Measurements from ENCODE around the gene DNPEP. TPM values are rescaled to one million over a fixed set of nuclear protein-coding genes. Genes with fewer than 3 reads are reported as not detected.
A peak's percentile ranks its signal among the peaks of the same experiment; 100 is the strongest.

DNPEP gene
- total RNA-seq, 4 donors from 2014 or later = 37.8 to 76.9 (median 59.2) TPM

DNA sequence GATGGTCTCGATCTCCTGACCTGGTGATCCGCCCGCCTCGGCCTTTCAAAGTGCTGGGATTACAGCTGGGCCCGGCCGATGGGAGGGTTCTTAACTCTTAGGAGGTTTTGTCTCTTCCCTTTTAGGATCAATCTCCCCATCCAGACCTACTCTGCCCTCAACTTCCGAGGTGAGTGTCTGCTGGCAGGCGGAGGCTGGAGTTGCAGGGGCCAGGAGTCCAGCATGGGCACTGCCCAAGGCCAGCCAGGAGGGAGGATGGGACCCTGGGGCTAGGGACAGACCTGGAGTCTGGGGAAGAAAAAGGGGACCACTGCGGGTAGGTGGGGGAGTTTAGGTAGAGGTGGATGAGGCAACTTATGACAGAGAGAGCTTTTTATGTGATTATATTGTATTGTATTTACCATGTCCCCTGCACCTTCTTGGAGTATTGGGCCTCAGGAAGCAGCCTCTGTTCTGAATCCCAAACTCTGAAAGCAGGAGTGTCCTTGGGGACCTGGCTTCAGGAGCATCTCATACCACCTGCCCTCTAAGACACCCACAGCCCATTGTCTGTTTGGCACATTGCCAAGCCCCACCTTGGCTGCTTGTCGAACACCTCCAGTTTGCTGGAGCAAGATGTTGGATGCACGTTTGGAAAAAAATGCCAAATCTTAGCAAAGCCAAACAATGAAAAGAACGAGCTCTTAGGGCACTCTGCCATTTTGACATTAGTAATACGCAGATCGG lies 36.1 kb upstream of the DNPEP start:
- Histone ChIP-seq H3K4me3 (peak overlapping the region; percentile 63 to 77), H3K27ac (peak overlapping the region; percentile 87 to 97 (median 94)), H3K36me3 (peaks cover 0 to 48% of the 10 kb centered on the region in 2 donors), H3K4me1 (peaks cover 0 to 30% (median 2%) of the 10 kb centered on the region in 3 donors), H3K9me3 (no peaks in the 10 kb centered on the region), H3K27me3 (peaks cover 14% of the 10 kb centered on the region)
- peak; percentile 74 for TF ChIP-seq POLR2AphosphoS5 (IDR thresholded peaks at IDR 0.05)
- TF ChIP-seq, protein P1, sequence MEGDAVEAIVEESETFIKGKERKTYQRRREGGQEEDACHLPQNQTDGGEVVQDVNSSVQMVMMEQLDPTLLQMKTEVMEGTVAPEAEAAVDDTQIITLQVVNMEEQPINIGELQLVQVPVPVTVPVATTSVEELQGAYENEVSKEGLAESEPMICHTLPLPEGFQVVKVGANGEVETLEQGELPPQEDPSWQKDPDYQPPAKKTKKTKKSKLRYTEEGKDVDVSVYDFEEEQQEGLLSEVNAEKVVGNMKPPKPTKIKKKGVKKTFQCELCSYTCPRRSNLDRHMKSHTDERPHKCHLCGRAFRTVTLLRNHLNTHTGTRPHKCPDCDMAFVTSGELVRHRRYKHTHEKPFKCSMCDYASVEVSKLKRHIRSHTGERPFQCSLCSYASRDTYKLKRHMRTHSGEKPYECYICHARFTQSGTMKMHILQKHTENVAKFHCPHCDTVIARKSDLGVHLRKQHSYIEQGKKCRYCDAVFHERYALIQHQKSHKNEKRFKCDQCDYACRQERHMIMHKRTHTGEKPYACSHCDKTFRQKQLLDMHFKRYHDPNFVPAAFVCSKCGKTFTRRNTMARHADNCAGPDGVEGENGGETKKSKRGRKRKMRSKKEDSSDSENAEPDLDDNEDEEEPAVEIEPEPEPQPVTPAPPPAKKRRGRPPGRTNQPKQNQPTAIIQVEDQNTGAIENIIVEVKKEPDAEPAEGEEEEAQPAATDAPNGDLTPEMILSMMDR (IDR thresholded peaks at IDR 0.05) = no peak
- WGBS, 2 donors (ENCODE audit: low coverage in 1 of 2) = 0 to 32% methylated on average over 4 to 7 of the region's 14 CpGs
- no peak for ATAC-seq

DNA sequence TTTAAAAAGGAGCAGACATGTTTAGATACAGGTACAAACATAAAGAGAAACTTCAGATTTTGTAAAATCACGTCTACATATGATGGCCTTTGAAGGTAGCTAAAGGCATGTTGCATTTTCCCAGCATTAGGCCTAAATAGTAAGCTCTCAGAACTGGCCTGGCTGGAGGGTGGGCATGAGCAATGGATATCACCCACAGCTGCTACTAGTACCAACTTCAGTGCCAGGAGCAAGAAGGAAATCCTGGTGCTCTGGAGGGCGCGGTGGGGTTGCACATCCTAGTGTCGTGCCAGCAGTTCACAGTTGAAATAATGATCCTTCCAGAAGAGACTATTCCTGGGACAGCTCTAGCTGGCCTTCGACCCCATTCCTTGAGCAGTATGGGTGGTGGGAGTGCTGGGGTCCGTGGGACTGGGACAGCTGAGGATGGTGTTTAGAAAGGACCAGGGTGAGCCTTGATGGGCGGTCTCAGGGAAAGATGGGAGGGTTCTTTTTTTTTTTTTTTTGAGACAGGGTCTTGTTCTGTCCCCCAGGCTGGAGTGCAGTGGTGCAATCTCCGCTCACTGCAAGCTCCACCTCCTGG lies 35.3 kb upstream of the DNPEP start:
- peaks cover 0 to 48% of the 10 kb centered on the region in 2 donors for H3K36me3 ChIP-seq
- peak overlapping the region; percentile 63 to 77 for H3K4me3 ChIP-seq
- H3K9me3 ChIP-seq = no peaks in the 10 kb centered on the region
- H3K4me1 ChIP-seq = peaks cover 0 to 38% (median 2%) of the 10 kb centered on the region in 3 donors
- no peak for ATAC-seq
- TF ChIP-seq POLR2A (IDR thresholded peaks at IDR 0.05) (peak; percentile 4 to 26), EP300 (IDR thresholded peaks at IDR 0.05) (no peak), POLR2AphosphoS5 (IDR thresholded peaks at IDR 0.05) (peak; percentile 44)
- H3K27me3 ChIP-seq = peaks cover 21% of the 10 kb centered on the region
- 39 to 62% methylated on average over 5 to 6 of the region's 8 CpGs for WGBS, 2 donors (ENCODE audit: low coverage in 1 of 2)
- H3K27ac ChIP-seq = peak overlapping the region; percentile 87 to 97 (median 94)

DNA sequence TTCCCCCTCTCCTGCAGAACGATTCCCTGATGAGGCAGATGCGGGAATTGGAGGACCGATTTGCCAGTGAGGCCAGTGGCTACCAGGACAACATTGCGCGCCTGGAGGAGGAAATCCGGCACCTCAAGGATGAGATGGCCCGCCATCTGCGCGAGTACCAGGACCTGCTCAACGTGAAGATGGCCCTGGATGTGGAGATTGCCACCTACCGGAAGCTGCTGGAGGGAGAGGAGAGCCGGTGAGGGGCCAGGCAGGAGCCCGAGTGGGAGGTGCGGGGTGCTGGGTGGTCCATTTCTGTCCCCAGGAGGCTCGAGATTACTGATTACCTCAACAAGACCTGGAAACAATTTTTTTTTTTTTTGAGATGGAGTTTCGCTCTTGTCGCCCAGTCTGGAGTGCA lies 33.6 kb upstream of the DNPEP start:
- peak overlapping the region; percentile 63 to 77 for H3K4me3 ChIP-seq
- ATAC-seq = no peak
- 50 to 78% methylated on average over 3 to 12 of the region's 17 CpGs for WGBS, 2 donors (ENCODE audit: low coverage in 1 of 2)
- peaks cover 0 to 53% (median 7%) of the 10 kb centered on the region in 3 donors for H3K4me1 ChIP-seq
- H3K36me3 ChIP-seq = peaks cover 0 to 42% of the 10 kb centered on the region in 2 donors
- peak overlapping the region; percentile 87 to 97 (median 94) for H3K27ac ChIP-seq
- no peaks in the 10 kb centered on the region for H3K9me3 ChIP-seq
- H3K27me3 ChIP-seq = peaks cover 22% of the 10 kb centered on the region
- TF ChIP-seq POLR2A (IDR thresholded peaks at IDR 0.05) (peak in 1 of 2 donors; percentile 16), EP300 (IDR thresholded peaks at IDR 0.05) (no peak), POLR2AphosphoS5 (IDR thresholded peaks at IDR 0.05) (peak; percentile 58)
- TF ChIP-seq, protein P1 (IDR thresholded peaks at IDR 0.05) = peak in 1 of 4 experiments; percentile 28

DNA sequence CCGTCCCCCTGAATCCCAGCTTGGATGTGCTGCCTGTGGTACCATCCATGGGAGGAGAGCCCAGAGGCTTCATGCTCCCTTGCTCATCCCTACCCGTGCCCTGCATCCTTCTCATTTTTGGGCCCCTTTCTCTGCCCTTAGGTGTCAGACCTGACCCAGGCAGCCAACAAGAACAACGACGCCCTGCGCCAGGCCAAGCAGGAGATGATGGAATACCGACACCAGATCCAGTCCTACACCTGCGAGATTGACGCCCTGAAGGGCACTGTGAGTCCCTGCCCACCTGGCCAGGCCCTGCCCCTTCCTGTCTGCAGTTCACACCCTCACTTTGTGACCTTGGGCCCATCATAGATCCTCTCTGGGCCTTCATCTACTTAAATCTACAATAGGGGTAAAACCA lies 33.0 kb upstream of the DNPEP start:
- Histone ChIP-seq H3K4me1 (peaks cover 0 to 53% (median 7%) of the 10 kb centered on the region in 3 donors), H3K4me3 (peak overlapping the region; percentile 63 to 77), H3K27me3 (peaks cover 22% of the 10 kb centered on the region), H3K27ac (peak overlapping the region; percentile 87 to 97 (median 94)), H3K9me3 (no peaks in the 10 kb centered on the region), H3K36me3 (peaks cover 0 to 36% of the 10 kb centered on the region in 2 donors)
- WGBS, 2 donors (ENCODE audit: low coverage in 1 of 2) = 40 to 42% methylated on average over 1 to 2 of the region's 8 CpGs
- peak in 1 of 2 donors; percentile 0 for TF ChIP-seq POLR2A (IDR thresholded peaks at IDR 0.05)
- TF ChIP-seq EP300 (IDR thresholded peaks at IDR 0.05) = no peak
- peak; percentile 46 for TF ChIP-seq POLR2AphosphoS5 (IDR thresholded peaks at IDR 0.05)
- ATAC-seq = no peak

DNA sequence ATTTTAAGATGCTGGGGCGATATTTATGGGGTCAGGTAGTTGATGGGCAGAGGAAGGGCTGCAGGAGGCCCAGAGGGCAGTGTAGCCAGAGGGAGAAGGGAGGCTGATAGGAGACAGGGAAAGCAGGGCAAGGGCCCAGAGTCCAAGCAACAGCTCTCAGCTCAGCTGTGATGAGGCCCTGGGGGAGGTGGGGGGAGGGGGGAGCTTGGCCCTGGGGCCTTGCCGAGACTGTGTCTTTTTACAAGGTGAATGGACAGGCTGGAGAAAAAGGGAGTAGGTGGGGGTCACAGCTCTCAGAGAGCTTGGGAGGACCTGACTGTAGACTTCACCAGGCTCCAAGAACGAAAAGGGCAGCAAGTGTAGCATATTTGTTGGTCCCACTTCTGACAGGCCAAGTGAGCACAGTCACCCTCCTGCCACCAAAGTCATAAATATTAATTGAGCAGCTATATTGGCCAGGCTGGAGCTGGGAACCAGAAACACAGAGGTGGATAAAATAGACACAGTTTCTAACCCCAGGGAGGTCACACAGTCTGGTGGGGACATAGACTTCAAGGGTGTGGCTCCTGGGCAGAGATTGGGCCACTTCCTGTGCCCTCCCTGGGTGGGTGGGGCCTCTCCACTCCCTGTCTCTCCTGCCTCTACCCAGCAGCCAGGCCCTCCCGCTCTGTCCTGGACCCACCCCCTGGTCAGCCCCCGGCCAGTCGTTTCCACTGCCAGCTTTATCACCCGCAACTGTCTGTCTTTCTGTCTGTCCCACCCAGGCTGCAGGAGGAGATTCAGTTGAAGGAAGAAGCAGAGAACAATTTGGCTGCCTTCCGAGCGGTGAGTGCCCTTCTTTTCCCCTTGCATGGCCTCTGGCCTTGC lies 31.9 kb upstream of the DNPEP start:
- peaks cover 22% of the 10 kb centered on the region for H3K27me3 ChIP-seq
- peak; percentile 66 for TF ChIP-seq POLR2AphosphoS5 (IDR thresholded peaks at IDR 0.05)
- TF ChIP-seq POLR2A (IDR thresholded peaks at IDR 0.05) = peak; percentile 38 to 43
- no peak for TF ChIP-seq EP300 (IDR thresholded peaks at IDR 0.05)
- ATAC-seq = peak; percentile 57
- WGBS, 2 donors (ENCODE audit: low coverage in 1 of 2) = 38 to 59% methylated on average over 1 to 6 of the region's 9 CpGs
- H3K36me3 ChIP-seq = peaks cover 0 to 24% of the 10 kb centered on the region in 2 donors
- H3K27ac ChIP-seq = peak overlapping the region; percentile 87 to 97 (median 94)
- H3K4me3 ChIP-seq = peak overlapping the region; percentile 63 to 77
- peaks cover 0 to 49% (median 5%) of the 10 kb centered on the region in 3 donors for H3K4me1 ChIP-seq
- H3K9me3 ChIP-seq = no peaks in the 10 kb centered on the region

DNA sequence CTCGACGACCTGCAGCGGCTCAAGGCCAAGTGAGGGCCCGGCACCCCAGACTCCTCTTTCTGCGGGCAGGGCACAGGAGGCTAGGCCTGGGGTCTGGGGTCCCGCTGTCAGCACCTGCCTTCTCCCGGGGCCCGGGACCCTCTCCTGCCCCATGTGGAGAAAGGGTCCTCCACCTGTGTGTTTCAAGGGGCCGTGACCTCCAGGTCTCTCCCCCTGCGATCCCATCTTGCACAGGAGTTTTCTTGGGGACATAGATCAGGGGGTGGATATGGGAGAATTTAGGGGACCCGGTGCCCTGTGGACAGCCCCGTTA lies 31.3 kb upstream of the DNPEP start:
- peak overlapping the region; percentile 63 to 77 for H3K4me3 ChIP-seq
- H3K4me1 ChIP-seq = peaks cover 0 to 43% (median 5%) of the 10 kb centered on the region in 3 donors
- H3K36me3 ChIP-seq = peaks cover 0 to 24% of the 10 kb centered on the region in 2 donors
- no peaks in the 10 kb centered on the region for H3K9me3 ChIP-seq
- no peak for ATAC-seq
- no peak for TF ChIP-seq POLR2A (IDR thresholded peaks at IDR 0.05)
- TF ChIP-seq POLR2AphosphoS5 (IDR thresholded peaks at IDR 0.05) = peak; percentile 26
- peaks cover 22% of the 10 kb centered on the region for H3K27me3 ChIP-seq
- peak overlapping the region; percentile 87 to 97 (median 94) for H3K27ac ChIP-seq
- 40% methylated on average over 2 of the region's 12 CpGs; no CpG with 5 or more reads in 1 of the 2 donors for WGBS, 2 donors (ENCODE audit: low coverage in 1 of 2)
